ENCODE results near the gene HDGFL3. TPM values are rescaled to one million over a fixed set of nuclear protein-coding genes. Genes with fewer than 3 reads are reported as not detected.

HDGFL3 gene
- total and polyA plus RNA-seq, 9 of the 15 experiments (the other 6 are each of a cell fraction or from before 2014, with no cell fraction given) = 6.7 to 42.0 (median 31.4) TPM

DNA sequence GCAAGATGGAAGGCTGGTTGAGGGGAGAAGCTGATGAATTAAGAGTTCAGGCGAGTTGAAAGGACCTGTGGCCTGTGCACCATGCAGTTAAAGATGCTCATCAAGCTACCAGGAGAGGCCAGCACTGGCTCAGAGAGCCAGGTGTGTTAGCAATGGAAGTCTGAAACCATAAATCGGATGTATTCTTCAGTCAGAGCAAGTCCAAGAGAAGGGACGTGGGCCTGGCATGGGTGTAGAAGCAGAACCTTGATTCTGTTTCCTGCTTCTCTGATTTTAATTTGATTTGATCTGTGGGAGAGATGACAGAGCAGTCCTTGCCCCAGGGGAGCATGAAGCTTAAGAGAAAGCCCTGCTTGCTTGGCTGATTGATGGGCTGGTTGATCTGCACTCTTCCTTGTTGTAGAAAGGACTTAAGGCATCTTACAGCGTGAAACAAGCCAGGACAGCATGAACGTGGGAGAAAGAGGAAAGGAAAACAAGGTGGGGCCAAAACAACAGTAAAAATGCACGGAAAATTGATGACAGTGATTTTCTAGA, 89.3 kb downstream of the HDGFL3 start:
- no peaks in the 10 kb centered on the region for H3K9me3 ChIP-seq (replicated peaks; ENCODE audit: control insufficient read depth, insufficient read depth, low read depth, low read length)
- no peak overlapping the region for H3K4me2 ChIP-seq (ENCODE audit: insufficient read depth, low read length)
- H3K9me1 ChIP-seq (ENCODE audit: control insufficient read depth, insufficient read depth, low read length) = no peaks in the 10 kb centered on the region
- DNase-seq (ENCODE audit: extremely low read depth in 1 of 4, low spot score in 3 of 4) (no peak), ATAC-seq (peak; percentile 47), FAIRE-seq (peak; percentile 78)
- no peaks in the 10 kb centered on the region; a peak in 1 of 5 replicates for H3K27me3 ChIP-seq (ENCODE audit: control insufficient read depth in 2 of 2, insufficient read depth in 2 of 2, low read length in 2 of 2)
- POLR2A ChIA-PET = interaction anchor here (0.9 to 3.1 kb wide), 3 partner anchors 8 to 26 kb away, joined by 4 to 18 read pairs (median 4); no protein-coding TSS in a partner anchor
- WGBS (ENCODE audit: insufficient coverage, low coverage, missing lambda C conversion rate) = 16% methylated on average over 6 of the region's 6 CpGs
- no peaks in the 10 kb centered on the region for H4K20me1 ChIP-seq (replicated peaks; ENCODE audit: control insufficient read depth, insufficient read depth, low read length)
- intact Hi-C loops (cut with micrococcal nuclease) = no loop called here
- no peaks in the 10 kb centered on the region; a peak in 1 of 5 replicates for H3K4me1 ChIP-seq (replicated peaks in 1 of 2; ENCODE audit: control insufficient read depth in 2 of 2, insufficient read depth in 2 of 2, low read length in 2 of 2)
- CTCF ChIA-PET (ENCODE audit: low intra/inter-chr PET ratio) = no interaction called here
- H3K79me2 ChIP-seq (ENCODE audit: control insufficient read depth, insufficient read depth, low read length) = no peaks in the 10 kb centered on the region
- no peak for TF ChIP-seq RBM34 (IDR thresholded peaks at IDR 0.05; ENCODE audit: borderline replicate concordance, insufficient read depth, low read length)
- no peak for TF ChIP-seq CBX5 (IDR thresholded peaks at IDR 0.05; ENCODE audit: borderline replicate concordance, low read depth)
- TF ChIP-seq TEAD4 (IDR thresholded peaks at IDR 0.05; ENCODE audit: low read length) = no peak
- TF ChIP-seq TEAD4 (CRISPR knock-in tag; IDR thresholded peaks at IDR 0.05; ENCODE audit: borderline replicate concordance) = no peak
- no peak for TF ChIP-seq RBM22 (IDR thresholded peaks at IDR 0.05; ENCODE audit: low read depth, low read length, poor library complexity, severe bottlenecking)
- no peak for TF ChIP-seq MITF (IDR thresholded peaks at IDR 0.05)
- TF ChIP-seq ZNF586 (CRISPR knock-in tag; conservative IDR thresholded peaks at IDR 0.05) = no peak
- no peak for TF ChIP-seq HDAC1 (IDR thresholded peaks at IDR 0.05)
- no peak for TF ChIP-seq CBFA2T2 (conservative IDR thresholded peaks at IDR 0.05)
- no peak for TF ChIP-seq JUNB (CRISPR knock-in tag; conservative IDR thresholded peaks at IDR 0.05)
- no peak for TF ChIP-seq HNRNPK (IDR thresholded peaks at IDR 0.05; ENCODE audit: low read depth, low read length, poor library complexity, severe bottlenecking)
- no peak for TF ChIP-seq KLF16 (IDR thresholded peaks at IDR 0.05)
- TF ChIP-seq, protein P1, sequence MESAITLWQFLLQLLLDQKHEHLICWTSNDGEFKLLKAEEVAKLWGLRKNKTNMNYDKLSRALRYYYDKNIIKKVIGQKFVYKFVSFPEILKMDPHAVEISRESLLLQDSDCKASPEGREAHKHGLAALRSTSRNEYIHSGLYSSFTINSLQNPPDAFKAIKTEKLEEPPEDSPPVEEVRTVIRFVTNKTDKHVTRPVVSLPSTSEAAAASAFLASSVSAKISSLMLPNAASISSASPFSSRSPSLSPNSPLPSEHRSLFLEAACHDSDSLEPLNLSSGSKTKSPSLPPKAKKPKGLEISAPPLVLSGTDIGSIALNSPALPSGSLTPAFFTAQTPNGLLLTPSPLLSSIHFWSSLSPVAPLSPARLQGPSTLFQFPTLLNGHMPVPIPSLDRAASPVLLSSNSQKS (CRISPR knock-in tag; IDR thresholded peaks at IDR 0.05) = no peak
- TF ChIP-seq SMARCA5 (IDR thresholded peaks at IDR 0.05) = no peak
- TF ChIP-seq E2F3 (CRISPR knock-in tag; IDR thresholded peaks at IDR 0.05) = no peak
- TF ChIP-seq RBM39 (optimal IDR thresholded peaks at IDR 0.05; ENCODE audit: low read depth, low read length) = no peak
- no peak for TF ChIP-seq NFATC3 (IDR thresholded peaks at IDR 0.05)
- no peak for TF ChIP-seq POLR2A (conservative IDR thresholded peaks at IDR 0.05)
- in situ Hi-C loops (cut with MboI) = no loop called here
- H3K27ac ChIP-seq (ENCODE audit: extremely low read depth, low read depth, low read length) = no peak overlapping the region
- no peak overlapping the region for H3K4me3 ChIP-seq
- BruUV-seq (replicated peaks) = no TSS peak
- H3K36me3 ChIP-seq (ENCODE audit: control insufficient read depth, insufficient read depth, low read length) = no peaks in the 10 kb centered on the region
- H3K9ac ChIP-seq (ENCODE audit: insufficient read depth in 1 of 2, low read depth in 2 of 2, low read length in 2 of 2) = no peak overlapping the region
- H2AFZ ChIP-seq (ENCODE audit: low read depth, low read length) = no peak overlapping the region
